Renal cortex interstitium (tissue), 11 donors: ENCODE measurements around the gene FGFR1OP2. TPM values are rescaled to one million over a fixed set of nuclear protein-coding genes. Genes with fewer than 3 reads are reported as not detected.
A peak's percentile ranks its signal among the peaks of the same experiment; 100 is the strongest.

Experiments used
- DNase-seq, 11 donors: peaks; one replicate each; pipeline ENCODE4 v3.0.0-alpha.2; 2013; ENCODE audit warnings: low read depth in 9 of 11, low spot score in 4 of 11; ENCODE audit errors: extremely low read depth in 1 of 11
- polyA plus RNA-seq, 3 donors: library from polyadenylated mRNA; unstranded; fragments of 120-200 nt; gene quantifications; one replicate each; pipeline ENCODE4 v1.2.1, GENCODE V29; 2013; ENCODE audit not compliant: insufficient read length in 3 of 3

FGFR1OP2 gene
- polyA plus RNA-seq, 3 donors: 56.7 to 89.0 (median 67.4) TPM

GRCh38 chr12:26987634-26988424 is 49.6 kb downstream of the FGFR1OP2 start:
- DNase-seq: peak in 2 of 11 donors; percentile 14

GRCh38 chr12:26988703-26989102 is 50.4 kb downstream of the FGFR1OP2 start:
- DNase-seq: no peak

GRCh38 chr12:26989873-26990272 is 51.6 kb downstream of the FGFR1OP2 start:
- no peak for DNase-seq

- no peak for DNase-seq
Measured at GRCh38 chr12:26991826-26992225, 53.6 kb downstream of the FGFR1OP2 start.

GRCh38 chr12:26994109-26994508 is 55.8 kb downstream of the FGFR1OP2 start:
- DNase-seq: no peak

GRCh38 chr12:26995706-26996105 is 57.4 kb downstream of the FGFR1OP2 start:
- no peak for DNase-seq

- DNase-seq: no peak
Measured at GRCh38 chr12:26997003-26997402, 58.7 kb downstream of the FGFR1OP2 start.

- no peak for DNase-seq
Measured at GRCh38 chr12:27000961-27001360, 62.7 kb downstream of the FGFR1OP2 start.

- no peak for DNase-seq
Measured at GRCh38 chr12:27001663-27002062, 63.4 kb downstream of the FGFR1OP2 start.

GRCh38 chr12:27002141-27002540 is 63.9 kb downstream of the FGFR1OP2 start:
- DNase-seq: no peak

- no peak for DNase-seq
Measured at GRCh38 chr12:27003421-27004381, 65.4 kb downstream of the FGFR1OP2 start.

- DNase-seq: no peak
Measured at GRCh38 chr12:27005495-27005894, 67.2 kb downstream of the FGFR1OP2 start.

GRCh38 chr12:27006797-27007467 is 68.7 kb downstream of the FGFR1OP2 start:
- DNase-seq: no peak

- no peak for DNase-seq
Measured at GRCh38 chr12:27008081-27008480, 69.8 kb downstream of the FGFR1OP2 start.

- DNase-seq: no peak
Measured at GRCh38 chr12:27009881-27010301, 71.6 kb downstream of the FGFR1OP2 start.

GRCh38 chr12:27012239-27012981 is 74.1 kb downstream of the FGFR1OP2 start:
- no peak for DNase-seq

- no peak for DNase-seq
Measured at GRCh38 chr12:27012982-27013255, 74.6 kb downstream of the FGFR1OP2 start.

GRCh38 chr12:27013611-27014084 is 75.4 kb downstream of the FGFR1OP2 start:
- DNase-seq: peak in 4 of 11 donors; percentile 8 to 22 (median 16)
